ENCODE measurements around the gene USH2A.

- TF ChIP-seq POLR2A (IDR thresholded peaks at IDR 0.05) (no peak), EP300 (IDR thresholded peaks at IDR 0.05) (no peak), CTCF (IDR thresholded peaks at IDR 0.05) (no peak), POLR2AphosphoS5 (IDR thresholded peaks at IDR 0.05) (no peak)
Observed at GRCh38 chr1:215635827-215636226, 787.4 kb downstream of the USH2A start.
